ENCODE data around the gene CACNA1S. TPM values are rescaled to one million over a fixed set of nuclear protein-coding genes. Genes with fewer than 3 reads are reported as not detected.

CACNA1S gene
- total RNA-seq, 4 donors from 2014 or later, result 0.07 TPM; not detected in 3

DNA sequence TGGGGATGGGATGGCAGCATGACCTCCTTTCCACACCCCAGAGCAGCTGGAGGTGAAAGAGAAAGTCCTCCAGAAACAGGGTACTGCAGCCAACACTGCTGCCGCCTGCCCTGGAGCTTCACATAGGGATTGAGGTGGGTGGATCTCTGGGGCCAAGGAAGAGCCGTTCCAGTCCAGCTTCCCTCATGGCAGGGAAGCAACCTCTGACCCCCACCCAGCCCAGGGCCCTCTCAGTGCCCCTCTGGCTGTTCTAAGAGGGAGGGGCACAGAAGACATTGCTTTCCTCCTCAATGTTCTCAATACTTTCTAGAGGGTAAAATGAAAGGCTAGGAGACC is 94.4 kb downstream of the CACNA1S start:
- no peak for TF ChIP-seq POLR2A (IDR thresholded peaks at IDR 0.05)
- intact Hi-C loops (cut with DNase I; ENCODE audit: low total_unique reads), result no loop called here
- no peaks in the 10 kb centered on the region for H3K27me3 ChIP-seq
- no peak overlapping the region for H3K4me3 ChIP-seq
- peaks cover 0 to 11% of the 10 kb centered on the region in 2 donors for H3K4me1 ChIP-seq
- H3K36me3 ChIP-seq, result no peaks in the 10 kb centered on the region
- no peak overlapping the region for H3K27ac ChIP-seq
- no peaks in the 10 kb centered on the region for H3K9me3 ChIP-seq
- no peak for DNase-seq

DNA sequence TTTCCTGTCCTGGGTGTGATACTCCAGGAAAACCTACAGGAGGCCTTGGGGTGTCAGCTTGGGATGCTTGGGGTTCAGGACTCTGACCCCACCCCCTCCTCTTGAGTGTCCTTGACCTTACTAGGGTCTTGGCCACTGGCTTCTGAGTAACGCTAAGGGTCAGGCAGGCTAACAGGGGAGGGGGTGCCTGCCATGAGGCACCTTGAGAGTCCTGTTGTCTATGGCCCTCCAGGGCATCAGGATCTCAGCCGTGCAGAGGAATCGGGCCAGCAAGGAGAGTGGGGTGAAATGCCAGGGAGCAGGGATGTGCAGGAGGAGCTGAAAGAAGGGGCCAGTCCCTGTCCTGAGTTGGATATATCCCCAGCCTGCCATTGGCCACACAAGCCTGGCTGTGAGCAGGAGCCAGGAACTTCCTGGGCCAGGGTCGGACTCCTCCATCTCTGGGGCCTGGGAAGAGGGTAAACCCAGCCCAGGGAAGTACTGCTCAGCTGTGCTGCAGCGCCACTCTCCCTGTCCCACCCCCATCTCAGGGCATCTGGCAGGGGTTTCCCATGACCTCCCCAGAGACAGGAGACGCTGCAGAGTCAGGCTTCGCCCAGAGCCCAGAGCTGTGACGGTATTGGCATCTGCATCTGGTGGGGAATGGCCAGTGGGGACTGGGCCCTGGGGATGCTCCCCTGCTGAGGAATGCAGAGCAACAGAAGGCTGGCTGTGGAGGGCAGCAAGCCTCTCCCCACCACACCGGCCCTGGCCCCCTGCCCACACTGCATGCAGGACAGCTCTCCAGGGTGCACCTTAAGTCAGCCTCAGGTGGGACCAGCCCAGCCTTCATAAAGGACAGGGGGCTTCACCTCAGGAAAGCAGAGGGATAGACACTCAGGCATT is 95.0 kb downstream of the CACNA1S start:
- Histone ChIP-seq H3K27ac (no peak overlapping the region), H3K4me1 (peaks cover 0 to 6% of the 10 kb centered on the region in 2 donors), H3K9me3 (no peaks in the 10 kb centered on the region), H3K36me3 (no peaks in the 10 kb centered on the region), H3K4me3 (no peak overlapping the region), H3K27me3 (no peaks in the 10 kb centered on the region)
- intact Hi-C loops (cut with DNase I; ENCODE audit: low total_unique reads), result no loop called here
- no peak for DNase-seq
- TF ChIP-seq CTCF (IDR thresholded peaks at IDR 0.05) (no peak), POLR2A (IDR thresholded peaks at IDR 0.05) (no peak)

DNA sequence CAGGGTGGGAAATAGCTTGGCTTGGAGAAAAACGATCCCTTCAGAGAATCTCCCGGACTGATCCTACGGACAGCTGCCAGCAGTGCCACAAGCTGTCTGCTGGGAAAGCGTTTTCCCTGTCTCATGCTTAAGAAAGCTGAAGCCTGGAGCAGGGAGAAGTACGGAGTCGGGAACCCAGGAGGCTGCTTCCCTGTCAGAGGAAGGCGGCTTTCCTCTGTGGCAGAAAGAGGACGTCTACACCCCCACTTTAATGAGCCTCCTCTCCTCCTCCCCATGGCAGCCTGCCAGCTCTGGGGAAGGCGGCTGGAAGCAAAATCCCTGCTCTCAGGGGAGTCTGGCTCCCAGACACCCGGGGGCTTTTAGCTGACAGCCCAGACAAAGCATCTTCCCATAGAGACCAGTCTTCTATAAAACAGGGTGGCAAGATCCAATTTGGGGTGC is 96.0 kb downstream of the CACNA1S start:
- no peak for TF ChIP-seq POLR2A (IDR thresholded peaks at IDR 0.05)
- no peak for TF ChIP-seq CTCF (IDR thresholded peaks at IDR 0.05)
- Histone ChIP-seq H3K36me3 (no peaks in the 10 kb centered on the region), H3K4me3 (no peak overlapping the region), H3K27ac (no peak overlapping the region), H3K9me3 (no peaks in the 10 kb centered on the region), H3K27me3 (no peaks in the 10 kb centered on the region), H3K4me1 (peaks cover 0 to 6% of the 10 kb centered on the region in 2 donors)
- DNase-seq, result no peak
- intact Hi-C loops (cut with DNase I; ENCODE audit: low total_unique reads), result no loop called here

GRCh38 chr1:201015551-201016091 is 96.6 kb downstream of the CACNA1S start:
- no peak for TF ChIP-seq CTCF (IDR thresholded peaks at IDR 0.05)
- TF ChIP-seq POLR2A (IDR thresholded peaks at IDR 0.05), result no peak

DNA sequence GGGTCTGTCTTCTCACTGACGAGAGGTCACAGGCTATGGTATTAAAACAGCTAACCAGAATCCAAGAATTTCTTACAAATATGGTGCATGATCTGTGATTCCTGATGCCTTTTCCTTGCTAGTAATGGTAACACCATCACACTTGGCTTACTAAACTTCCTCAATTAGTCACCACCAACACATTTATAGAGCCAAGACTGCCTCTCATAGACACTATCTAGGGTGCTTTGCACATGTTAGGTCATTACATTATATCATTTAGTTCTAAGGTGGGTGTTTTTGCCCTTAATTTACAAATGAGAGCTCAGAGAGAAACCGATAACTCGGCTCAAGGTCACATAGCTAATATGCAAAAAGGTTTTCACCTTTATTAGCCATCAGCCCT is 97.4 kb downstream of the CACNA1S start:
- intact Hi-C loops (cut with DNase I; ENCODE audit: low total_unique reads), result no loop called here
- no peak for TF ChIP-seq POLR2A (IDR thresholded peaks at IDR 0.05)
- TF ChIP-seq CTCF (IDR thresholded peaks at IDR 0.05), result no peak
- H3K4me3 ChIP-seq, result no peak overlapping the region
- H3K36me3 ChIP-seq, result no peaks in the 10 kb centered on the region
- no peaks in the 10 kb centered on the region for H3K9me3 ChIP-seq
- H3K4me1 ChIP-seq, result peaks cover 0 to 6% of the 10 kb centered on the region in 2 donors
- DNase-seq, result no peak
- H3K27ac ChIP-seq, result no peak overlapping the region
- no peaks in the 10 kb centered on the region for H3K27me3 ChIP-seq

More at GRCh38 chr1:201015551-201016091, 96.6 kb downstream of the CACNA1S start:
- Histone ChIP-seq H3K36me3 (no peaks in the 10 kb centered on the region), H3K9me3 (no peaks in the 10 kb centered on the region), H3K4me1 (peaks cover 0 to 6% of the 10 kb centered on the region in 2 donors), H3K27ac (no peak overlapping the region), H3K27me3 (no peaks in the 10 kb centered on the region), H3K4me3 (no peak overlapping the region)
- no peak for DNase-seq
- intact Hi-C loops (cut with DNase I; ENCODE audit: low total_unique reads), result no loop called here
